Skeletal muscle cell (primary cell): ENCODE results near the gene RNLS.

ENCODE experiments used
- DNase-seq: peaks from one replicate; pipeline ENCODE4 v3.0.0-alpha.2; 2010; ENCODE audit warnings: low read depth
- H3K4me3 ChIP-seq: 2 replicates; pipeline ENCODE4 v1.5.1; 2011; ENCODE audit warnings: low read depth, mild to moderate bottlenecking, control low read depth, low read length, moderate library complexity

RNLS gene

DNA sequence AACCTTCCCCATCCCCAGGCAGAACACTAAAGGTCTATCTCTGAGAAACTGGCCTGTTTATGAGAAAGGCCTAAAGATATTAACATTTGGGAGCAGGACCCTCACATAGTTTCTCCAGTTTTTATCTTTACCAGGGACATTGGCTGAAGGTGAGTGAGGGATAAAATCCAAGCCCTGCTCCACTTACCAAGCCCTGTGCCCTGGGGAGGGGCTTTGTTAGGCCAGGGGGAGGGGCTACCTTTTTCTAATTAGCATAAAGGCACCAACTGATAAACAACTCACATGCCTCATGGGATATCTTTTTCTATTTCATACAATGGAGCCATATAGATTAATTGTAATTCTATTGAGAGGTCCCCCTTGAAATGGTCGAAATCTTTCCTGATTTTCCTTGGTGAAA, 55.9 kb downstream of the RNLS start:
- H3K4me3 ChIP-seq: no peak overlapping the region
- no peak for DNase-seq

DNA sequence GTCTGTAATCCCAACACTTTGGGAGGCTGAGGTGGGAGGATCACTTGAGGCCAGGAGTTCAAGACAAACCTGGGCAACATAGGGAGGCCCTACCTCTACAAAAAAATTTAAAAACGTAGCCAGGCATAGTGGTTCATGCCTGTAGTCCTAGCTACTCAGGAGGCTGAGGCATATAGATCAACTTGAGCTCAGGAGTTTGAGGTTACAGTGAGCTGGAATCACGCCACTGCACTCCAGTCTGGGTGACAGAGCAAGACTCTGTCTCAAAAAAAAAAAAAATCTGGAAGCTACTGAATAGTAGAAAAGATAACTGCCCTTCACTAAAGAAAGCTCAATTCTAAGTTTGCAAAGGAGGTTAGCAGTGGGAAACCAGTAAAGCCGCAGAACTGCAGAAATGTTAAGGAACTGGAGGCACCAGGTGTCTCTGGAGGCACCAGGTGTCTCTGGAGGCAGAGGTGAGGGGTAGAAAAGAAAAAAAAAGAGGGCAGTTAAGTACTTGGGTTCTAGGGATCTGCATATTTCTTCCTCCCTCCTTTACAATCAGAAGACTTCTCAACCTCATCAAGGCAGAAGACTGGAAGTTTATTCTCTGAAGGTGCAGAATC, 56.5 kb downstream of the RNLS start:
- DNase-seq: no peak
- no peak overlapping the region for H3K4me3 ChIP-seq

DNA sequence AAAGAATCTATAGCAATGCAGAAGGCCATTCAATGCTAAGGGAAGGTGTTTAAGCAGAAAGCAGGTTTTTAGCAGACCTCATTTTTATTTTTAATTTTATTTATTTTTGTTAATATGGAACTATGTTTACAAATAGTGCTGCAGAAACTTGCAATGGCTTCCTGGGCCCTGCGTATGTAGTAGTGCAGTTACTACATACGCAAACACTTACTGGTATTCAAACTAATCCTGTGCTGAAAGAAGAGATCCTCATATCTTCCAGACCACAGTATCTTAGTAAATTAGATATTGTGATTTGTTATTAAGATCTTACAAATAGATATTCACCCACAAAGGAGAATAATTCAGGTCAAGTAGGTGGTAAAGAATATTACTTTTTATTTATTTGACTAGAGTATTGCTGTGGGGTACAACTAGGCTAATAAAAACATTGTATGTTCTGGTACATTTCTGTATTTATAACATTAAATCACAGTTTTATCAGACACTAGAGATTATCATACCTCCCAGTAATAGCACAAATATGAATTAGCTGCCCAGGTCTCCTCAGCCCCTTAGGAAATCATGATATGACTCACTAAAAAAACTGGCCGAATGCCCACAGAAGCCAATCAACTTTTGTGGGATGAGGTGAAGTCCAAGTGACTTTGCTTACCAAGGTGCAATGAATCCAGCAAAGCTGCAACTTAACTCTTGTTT, 57.6 kb downstream of the RNLS start:
- H3K4me3 ChIP-seq: no peak overlapping the region
- DNase-seq: peak; percentile 58

DNA sequence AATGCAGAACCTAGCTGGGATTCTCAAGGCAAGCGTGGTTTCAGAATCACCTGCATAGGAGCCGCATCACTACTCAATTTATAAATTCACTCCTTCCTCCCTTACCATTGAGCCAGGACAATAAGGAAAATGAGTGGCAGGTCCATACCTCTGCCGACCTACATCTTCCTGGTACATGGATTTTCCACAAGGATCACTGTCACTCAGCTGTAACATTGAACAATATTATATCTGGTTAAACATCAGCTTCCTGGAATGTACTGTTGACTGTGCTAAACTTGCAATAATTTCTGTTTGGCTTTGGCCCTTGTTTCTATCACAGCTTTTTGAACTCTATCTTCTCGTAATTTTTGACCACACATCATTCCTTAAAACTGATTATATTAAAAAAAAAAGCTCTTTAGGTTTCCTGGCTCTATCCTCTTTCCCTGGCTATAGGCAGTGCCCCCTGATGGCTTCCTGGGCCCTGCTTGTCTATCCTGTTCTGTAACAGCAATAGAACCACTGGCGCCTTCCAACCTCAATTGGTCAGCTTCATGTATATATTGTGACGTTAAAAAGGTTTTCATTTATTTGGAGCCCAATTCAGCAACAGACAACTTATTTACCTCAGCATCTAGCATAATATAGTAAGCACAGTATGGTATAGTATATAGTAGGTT, 59.2 kb downstream of the RNLS start:
- no peak overlapping the region for H3K4me3 ChIP-seq
- no peak for DNase-seq

DNA sequence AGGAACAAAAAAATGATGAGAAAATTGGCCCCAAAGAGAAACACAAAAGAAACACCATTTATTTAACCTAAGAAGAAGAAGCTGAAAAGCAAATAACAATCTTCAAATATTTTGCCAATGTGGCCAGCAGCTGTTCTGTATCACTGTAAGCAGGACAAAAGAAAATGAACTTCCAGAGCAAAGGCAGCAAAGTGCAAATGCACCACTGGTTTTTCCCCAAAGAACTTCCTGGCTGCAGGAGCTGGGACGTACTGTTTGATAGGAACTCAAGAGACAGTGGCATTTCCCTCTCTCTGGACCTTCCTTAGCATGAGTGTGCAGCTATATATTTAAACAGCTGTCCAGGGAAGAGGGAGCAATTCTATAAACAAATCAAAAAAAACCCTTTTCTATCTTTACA, 60.4 kb downstream of the RNLS start:
- H3K4me3 ChIP-seq: no peak overlapping the region
- no peak for DNase-seq

DNA sequence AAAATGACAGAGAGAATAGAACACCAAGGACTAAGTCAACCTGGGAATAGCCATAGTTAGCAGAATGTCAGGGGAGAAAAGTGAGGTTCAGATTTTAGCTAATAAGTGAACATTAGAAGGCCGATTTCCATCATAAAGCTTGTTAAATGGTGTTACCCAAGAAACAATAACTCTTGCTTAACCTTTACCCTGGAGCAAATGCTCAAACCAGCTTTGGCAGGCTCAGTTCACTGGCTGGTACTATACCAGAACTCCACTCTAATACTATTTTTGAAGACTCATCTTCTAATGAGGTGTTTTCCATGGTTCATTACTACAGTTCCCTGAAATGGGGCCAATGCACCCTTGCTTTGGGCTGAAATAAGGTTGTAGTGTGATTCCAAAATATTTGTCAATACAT, 61.3 kb downstream of the RNLS start:
- DNase-seq: no peak

DNA sequence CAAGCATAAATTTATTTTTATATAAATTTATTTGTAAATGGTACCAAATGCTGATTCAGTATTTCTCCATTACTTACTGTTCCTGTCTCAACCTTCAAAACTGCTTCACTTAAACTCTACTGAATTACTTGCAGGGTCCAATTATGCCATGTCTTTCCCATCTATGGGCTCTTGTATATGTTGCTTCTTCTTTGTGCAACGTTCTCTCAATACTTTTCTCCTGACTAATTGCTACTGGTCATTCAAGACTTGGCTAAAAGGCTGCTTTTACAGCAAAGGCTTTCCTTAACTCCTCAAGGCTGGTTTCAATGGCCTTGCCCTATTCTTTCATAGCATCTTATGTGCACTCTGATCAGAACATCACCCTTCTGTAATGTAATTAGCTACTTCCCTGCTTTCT, 67.9 kb downstream of the RNLS start:
- no peak for DNase-seq
- no peak overlapping the region for H3K4me3 ChIP-seq

More for the DNA sequence above, 61.3 kb downstream of the RNLS start:
- no peak overlapping the region for H3K4me3 ChIP-seq

DNA sequence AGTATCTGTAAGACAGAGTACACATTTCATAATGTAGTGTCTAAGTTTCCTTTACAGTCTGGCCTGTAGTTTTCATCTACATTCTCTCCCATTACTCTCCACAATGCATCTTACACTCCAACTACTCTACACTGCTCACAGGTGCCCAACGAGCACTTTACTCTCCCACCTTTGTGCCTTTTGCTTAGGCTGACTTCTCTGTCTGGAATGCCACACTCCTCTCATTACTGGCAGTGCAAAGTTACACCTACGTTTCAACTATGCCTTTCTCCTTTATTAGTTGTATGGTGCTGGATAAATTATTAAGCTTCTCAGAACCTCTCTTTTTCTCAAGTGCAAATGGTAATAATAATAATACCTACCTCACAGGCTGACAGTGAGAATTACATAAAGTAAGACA, 70.5 kb downstream of the RNLS start:
- H3K4me3 ChIP-seq: no peak overlapping the region
- no peak for DNase-seq

DNA sequence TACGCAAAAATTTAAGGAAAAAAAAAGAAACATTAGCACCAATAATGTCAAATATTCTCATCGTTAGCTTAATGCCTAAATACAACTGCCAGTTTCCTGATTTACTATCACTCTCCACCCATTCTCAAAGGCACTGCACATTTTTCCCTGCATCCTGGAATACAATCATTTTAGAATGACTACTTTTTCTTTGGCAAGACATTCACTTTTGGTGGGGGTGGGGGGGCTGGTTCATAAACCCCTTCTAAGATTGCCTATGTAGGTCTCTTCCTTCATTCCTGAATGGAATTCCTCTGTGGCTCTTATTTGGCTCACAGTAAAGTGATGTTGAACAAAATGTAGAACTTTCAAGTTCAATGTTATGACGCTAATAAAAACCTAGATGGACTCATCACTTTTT, 74.3 kb downstream of the RNLS start:
- no peak for DNase-seq
- no peak overlapping the region for H3K4me3 ChIP-seq

DNA sequence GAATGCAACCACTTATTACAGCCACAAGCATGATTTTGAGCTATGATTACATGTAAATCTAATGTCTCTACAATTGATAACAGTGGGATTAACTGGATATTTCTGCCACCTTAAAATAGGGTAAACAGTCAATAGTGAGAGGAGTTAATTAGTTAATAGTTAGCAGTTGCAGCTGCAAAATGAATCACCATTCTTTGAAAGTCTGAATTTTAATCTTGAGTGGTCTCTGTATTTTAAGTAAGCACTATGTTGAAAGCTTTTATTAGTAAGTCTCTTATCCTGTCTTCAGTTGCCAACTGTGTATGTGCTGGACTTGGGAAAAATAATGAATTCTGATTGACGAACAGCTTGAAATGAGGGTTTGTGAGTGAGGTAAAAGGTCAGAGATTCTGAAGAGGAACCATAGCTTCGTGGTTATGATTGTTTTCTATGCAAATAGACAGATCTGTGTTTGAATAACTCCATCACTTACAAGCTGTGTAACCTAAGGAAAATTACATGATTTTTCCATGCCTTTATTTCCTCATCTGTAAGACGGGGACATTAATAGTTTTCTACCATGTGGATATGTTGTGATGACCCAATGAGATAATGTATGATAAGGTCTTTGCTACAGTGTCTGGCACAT, 75.2 kb downstream of the RNLS start:
- no peak for DNase-seq
- no peak overlapping the region for H3K4me3 ChIP-seq

DNA sequence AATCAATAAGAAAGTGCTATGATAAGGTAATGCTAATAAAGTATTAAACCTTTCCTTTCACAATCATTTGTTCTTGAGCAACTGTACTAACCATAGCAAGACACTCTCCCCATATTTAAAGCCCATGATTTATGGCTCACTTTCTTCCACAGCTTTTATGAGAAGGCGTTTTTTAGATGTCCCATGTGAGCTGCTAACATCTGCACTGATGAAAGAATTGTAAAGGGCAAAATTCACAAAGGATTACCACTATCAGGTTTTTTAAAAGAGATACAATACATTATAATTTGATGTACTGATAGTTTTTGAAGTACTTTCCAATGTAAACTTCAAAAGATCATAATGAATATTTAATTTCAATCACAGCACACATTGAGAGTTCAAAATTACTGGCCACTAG, 75.7 kb downstream of the RNLS start:
- no peak overlapping the region for H3K4me3 ChIP-seq
- peak; percentile 31 for DNase-seq

DNA sequence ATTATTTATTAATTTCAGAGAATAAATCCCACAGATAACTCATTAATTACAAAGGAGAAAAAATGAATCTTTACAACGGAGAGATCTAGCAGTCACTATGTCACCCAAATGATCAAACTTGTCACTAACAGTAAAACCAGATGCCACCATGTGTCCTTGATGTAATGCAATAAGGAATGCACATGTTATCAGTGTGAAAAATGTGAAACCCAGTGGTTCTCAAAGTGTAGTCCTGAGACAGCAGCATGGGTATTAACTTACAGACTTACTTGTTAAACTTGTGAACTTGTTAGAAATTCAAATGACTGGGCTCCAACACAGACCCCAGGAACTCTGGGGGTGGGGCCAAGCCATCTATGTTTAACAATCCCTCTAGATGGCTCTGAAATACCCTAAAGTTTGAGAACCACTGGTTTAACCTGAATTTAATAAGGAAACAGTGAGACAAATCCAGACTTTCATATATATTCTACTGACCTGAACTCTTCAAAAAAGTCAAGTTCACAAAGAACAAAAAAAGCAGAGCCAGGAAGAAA, 77.4 kb downstream of the RNLS start:
- DNase-seq: no peak
- H3K4me3 ChIP-seq: no peak overlapping the region

DNA sequence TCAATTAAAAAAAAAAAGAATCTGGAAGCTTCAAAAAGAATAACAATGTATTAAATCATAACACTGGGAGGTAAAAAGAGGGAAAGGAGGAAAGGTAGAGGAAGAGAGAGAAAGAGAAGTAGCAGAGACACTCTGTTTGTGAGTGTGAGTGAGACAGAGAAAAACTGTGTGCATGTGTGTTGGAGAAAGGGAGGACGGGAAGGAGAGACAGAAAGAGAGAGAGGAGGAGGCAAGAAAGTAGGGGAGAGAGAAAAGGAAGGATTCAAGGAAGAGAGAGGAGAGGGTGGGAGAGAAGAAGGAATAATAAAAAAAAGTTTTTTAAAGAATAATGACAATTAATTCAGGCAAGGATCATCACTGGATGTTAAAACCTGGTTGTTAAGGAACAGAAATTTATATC, 77.9 kb downstream of the RNLS start:
- no peak overlapping the region for H3K4me3 ChIP-seq
- DNase-seq: no peak

DNA sequence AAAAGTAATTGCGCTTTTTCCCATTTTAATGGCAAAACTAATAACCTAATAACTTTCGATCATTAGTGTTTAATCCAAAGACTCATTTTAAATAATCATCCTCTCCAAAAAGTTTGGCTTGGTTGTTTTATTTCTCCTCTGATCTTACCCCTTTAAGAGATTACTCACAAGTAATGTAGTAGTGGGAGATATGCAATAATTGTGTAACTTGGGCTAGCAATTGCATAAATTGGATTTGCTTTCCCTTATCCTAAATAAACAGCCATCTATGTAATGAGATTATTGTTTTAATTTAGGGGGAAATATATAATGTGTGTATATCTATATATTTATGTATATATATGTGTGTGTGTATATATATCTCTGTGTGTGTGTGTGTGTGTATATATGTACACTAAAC, 82.5 kb downstream of the RNLS start:
- H3K4me3 ChIP-seq: no peak overlapping the region
- peak; percentile 37 for DNase-seq

DNA sequence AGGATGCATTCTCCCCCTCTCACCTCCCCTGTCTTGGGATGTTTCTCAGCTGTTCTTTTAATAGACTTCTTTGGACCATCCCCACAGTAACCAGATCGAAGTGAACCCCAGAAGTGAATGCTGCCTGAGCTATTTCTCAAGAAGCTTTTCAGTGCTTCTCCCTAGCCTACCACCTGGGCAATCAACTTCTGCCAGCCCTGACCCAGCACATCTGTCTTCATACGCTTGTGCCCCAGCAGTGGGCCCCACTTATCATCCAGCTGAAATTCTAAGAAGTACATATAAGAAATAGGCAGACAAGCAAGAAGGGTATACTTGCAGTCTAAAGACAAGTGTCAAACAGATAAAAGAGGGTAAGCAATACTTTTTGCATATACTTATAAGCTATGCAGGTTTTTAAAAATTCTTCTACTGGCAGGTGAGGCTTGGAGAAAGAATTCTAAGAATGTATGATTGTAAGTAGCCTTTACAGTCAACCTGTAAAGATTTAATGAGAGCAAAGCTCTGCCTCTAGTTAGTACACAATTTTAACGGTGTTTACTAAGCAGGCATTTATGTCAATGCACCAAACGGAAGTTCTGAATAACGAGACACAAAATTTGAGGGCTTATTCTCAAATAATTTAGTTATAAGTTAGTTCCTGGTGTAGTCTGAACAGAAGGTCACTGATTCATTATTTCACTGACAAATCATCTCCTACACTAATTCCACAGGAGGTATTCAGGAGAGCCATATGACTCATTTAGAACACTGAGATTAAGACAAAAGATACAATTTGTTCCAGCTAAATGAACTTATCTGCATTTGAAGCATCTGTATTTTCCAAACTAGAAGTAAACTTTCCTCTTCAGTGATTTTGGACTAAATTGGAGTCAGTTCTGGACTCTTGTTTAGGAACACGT, 83.3 kb downstream of the RNLS start:
- DNase-seq: peak; percentile 39
- no peak overlapping the region for H3K4me3 ChIP-seq

DNA sequence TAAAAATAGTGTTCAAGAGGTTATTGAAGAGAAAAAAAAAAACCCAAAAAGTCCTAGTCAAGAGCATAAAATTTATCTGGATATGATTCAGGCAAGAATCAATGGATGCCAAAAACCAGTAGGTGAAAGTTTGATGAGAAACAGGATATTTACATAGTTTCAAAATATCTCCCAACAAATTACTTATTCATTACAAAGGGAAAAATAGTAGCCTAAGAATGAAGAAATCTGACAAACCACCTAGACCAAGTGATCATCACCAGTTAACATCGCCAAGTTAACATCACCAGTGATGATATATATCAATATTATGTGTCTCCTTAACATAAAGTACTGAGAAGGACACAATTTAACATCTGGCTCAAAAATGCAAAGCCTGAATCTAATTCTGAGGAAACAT, 85.2 kb downstream of the RNLS start:
- no peak for DNase-seq

DNA sequence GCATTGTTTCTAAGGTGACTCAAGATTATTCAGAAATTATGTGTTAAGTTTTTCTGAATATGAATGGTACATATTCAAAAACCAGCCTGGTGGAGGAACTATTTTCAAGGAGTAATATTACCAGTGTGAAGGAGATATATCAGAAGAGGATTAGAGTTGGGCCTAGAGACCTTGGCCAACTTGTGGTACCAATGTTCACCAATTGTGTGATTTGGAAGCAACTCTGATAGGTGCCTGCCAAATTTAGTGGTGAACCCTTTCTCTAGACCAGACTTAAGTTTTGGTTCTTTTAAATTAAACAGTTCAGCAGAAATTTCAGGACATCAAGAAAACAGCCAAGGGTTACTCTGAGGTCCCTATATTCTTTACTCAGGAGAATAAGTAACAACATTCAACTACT, 88.6 kb downstream of the RNLS start:
- DNase-seq: no peak
- H3K4me3 ChIP-seq: no peak overlapping the region

More for the DNA sequence above, 85.2 kb downstream of the RNLS start:
- no peak overlapping the region for H3K4me3 ChIP-seq

DNA sequence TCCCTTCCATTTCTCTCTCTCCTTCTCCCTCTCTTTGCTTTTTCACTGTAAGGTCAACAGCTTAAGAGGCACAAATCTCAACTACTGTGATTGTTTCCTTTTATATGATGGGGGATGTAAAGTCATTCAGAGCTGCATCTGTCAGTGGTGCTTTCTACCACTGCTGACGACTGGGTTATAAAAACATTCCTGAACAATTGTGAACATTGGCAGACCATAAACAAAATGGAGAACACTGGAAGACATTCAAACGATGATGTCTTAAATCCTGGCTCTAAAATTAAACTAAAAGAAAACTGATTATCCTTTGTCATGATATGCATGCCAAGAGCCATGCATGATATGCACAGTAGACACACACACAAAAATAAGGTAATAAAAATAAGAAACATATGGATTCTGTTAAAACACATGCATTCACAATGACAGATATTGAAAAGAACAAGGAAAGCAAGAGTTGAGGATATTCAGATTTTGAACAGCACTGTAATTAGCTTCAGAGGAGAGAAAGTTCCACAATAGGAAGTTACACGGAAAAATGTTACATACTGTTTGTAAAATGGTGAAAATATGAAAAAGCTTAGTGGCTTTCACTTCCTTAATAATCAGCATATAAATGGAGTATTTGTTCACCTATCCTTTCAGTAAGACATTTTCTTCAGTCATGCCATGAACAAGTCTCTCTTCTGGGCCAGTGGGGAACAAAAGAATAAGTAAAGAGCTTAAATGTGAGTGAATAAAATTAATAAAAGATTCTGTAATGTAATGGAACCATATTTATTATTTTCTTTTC, 89.2 kb downstream of the RNLS start:
- no peak overlapping the region for H3K4me3 ChIP-seq
- peak; percentile 82 for DNase-seq

DNA sequence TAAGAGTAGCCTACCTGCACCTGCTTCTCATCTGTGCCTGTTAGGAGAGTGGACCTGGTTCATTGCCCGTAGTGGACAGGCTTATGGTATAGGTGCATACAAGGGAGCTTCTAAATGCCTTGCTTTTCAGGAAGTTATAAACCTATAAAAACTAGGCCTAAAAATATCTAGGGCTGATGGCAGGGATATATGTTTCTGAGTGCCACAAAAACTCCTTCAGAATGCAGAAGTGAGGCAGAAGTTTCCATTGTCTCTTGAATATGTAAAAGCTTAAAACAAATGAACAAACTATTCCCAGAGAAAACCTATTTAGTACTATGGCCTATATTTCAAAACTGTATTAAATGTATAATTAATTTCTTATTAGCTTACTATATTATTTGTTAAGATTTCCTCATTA, 91.8 kb downstream of the RNLS start:
- DNase-seq: no peak
- no peak overlapping the region for H3K4me3 ChIP-seq
